GM19023 (cell line): ENCODE results near the gene CAMK4.
"Not testable (repeated sequence)": the region's sequence is repeated elsewhere in the genome, so short reads cannot be mapped to it uniquely, and the experiment has no call there.

Experiments used
- ATAC-seq: cut with Tn5 transposase; IDR thresholded peaks from one replicate; pipeline ENCODE4 v1.9.1; 2021; ENCODE audit warnings: mild to moderate bottlenecking, moderate library complexity; ENCODE audit not compliant: unreplicated experiment

Gene CAMK4

DNA sequence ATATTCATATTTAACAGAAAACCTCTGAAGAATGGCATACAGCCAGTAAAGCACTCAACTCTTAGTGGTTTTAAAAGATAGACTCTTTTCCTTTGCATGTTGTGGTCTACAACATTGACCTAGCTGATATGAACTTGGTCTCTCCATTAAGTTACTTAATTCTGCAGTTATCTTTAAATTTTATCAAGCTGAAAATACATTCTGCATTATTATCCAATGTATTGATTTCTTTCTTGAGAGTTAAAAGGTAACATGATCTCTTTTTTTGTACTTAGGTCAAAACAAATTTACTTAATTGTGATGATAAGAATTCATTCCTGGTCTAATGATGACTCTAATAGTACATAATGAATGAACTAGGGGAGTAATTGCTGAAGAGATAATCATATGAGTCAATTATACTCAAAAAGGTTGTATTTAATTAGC is 155.2 kb downstream of the CAMK4 start:
- no peak for ATAC-seq

DNA sequence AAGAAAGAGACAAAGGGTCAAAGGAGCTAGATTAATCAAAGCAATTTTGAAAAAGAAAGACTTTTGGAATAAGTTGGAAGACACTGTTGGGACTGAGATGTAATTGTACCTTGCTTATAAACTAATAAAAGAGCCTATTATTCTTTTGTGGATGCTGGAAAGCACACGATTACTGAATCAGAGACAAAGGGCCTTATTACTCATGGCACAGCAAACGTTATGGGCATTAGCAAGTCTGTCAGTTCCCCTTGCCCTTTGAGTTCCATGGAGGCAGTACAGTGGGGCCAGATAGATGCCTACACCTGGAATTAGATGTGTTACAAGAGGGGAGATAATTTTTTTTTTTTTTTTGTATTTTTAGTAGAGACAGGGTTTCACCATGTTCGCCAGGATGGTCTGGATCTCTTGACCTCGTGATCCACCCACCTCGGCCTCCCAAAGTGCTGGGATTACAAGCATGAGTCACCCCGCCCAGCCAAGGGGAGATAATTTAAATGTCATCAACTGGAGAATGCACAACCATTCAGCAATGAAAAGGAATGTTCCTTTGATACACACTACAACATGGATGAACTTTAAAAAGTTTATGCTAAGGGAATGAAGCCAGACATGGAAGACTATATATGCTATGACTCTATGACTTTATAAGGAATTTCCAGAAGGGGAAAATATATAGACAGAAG is 159.2 kb downstream of the CAMK4 start:
- ATAC-seq, result no peak

DNA sequence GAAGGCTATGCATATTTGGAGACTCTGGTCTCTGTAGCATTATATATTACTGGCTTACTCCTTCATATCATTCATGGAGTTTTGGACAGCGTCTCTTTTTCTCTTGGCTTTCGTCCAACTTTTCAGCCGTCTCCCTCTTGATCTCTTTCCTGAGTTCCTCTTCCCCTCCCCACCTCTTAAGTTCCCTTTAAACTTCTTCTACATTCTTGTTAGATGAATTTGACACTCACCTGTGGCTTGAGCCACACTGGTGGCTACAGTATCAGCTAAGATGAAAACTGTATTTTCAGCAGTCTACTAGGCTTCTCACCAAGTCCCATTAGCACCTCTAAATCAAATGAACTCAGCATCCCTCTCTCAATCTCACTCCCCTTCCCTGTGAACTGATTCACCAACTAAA is 160.0 kb downstream of the CAMK4 start:
- ATAC-seq, result no peak

DNA sequence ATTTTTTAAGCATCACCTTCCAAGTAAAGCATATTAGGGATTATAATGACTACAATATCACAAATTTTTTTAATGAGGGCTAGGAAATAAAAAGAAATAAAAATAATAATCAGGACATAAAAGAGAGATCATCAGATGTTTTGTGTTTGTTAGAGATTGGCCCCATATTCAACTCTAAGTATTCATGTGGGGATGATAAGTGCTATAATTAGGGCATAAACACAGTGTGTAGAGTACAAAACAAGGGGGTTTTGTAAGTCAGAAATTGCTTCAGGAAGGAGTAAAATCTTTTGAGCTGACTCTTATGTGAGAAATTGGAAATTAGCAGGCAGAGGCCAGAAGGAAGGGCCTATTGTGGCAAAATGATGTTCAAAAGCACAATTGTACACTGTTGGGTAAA is 160.9 kb downstream of the CAMK4 start:
- ATAC-seq, result no peak

DNA sequence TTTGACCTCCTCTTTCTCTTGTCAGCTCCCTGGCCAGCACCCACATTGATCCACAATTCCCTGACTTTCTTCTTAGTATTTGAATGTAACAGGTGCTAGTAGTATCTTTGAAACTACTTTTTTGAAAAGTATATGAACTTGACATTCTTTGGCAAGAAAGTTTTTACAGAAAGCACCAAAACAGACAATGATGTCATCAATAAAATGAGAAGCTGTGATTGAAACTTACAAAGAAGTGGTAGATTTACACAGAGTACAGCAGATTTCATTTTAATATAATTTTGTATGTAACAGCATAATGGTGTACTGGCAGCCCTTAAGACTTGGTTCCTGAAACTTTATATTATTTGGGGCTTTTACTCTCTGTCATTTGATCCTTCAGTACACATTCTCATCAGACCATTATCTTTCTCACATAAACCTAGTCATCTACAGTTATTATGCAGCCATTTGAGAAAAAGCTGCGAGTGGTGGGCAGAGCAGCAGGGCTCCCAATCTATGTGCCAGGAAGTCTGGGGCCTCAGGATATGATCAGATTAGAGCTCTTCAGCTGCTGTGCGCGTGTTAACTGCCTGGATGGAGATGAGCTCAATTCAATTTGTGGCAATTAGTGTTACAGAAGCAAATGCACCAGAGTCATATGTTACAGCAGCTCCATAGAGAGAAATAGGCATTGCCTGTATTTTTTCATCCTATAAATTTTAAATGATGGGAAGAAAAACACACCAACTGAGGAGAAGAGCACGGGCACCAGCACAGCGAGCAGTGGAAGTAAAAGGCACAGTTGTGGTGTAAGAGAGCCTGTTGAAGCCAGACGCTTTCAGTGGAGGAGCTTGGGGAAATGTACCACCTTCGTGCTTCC is 162.0 kb downstream of the CAMK4 start:
- no peak for ATAC-seq

DNA sequence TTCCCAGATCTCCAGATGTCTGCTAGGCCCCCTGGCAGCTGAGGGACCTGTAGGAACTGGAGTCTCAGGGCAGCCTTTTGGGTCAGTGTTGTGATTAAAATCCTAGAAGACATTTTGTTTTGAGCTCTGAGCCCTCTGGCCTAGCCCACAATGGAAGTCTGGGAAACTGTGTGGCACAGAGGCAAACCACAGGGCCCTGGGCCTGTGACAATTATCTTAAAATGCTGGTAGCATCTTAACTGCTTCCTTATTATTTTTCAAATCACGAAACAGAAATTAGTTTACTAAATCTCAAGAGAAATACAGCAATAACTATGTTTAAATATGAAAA is 162.6 kb downstream of the CAMK4 start:
- no peak for ATAC-seq

DNA sequence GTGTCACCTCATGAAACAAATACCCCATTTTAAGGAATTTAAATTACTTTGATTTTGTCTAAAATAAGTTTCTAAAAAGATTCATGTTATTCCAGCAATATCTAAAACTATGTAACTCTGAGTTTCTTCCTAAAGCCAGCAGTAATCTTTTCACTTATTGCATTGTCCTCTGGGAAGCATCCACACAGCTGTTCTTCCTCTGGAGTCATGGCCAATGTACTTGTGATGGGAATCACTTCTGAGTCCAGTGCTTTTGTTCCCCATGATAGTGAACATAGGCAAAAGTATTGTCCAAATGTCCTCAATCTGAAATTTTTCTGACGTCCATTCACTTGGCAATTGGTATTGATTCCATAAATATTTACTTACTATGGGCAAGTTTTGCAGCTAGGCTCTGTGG is 163.2 kb downstream of the CAMK4 start:
- no peak for ATAC-seq

DNA sequence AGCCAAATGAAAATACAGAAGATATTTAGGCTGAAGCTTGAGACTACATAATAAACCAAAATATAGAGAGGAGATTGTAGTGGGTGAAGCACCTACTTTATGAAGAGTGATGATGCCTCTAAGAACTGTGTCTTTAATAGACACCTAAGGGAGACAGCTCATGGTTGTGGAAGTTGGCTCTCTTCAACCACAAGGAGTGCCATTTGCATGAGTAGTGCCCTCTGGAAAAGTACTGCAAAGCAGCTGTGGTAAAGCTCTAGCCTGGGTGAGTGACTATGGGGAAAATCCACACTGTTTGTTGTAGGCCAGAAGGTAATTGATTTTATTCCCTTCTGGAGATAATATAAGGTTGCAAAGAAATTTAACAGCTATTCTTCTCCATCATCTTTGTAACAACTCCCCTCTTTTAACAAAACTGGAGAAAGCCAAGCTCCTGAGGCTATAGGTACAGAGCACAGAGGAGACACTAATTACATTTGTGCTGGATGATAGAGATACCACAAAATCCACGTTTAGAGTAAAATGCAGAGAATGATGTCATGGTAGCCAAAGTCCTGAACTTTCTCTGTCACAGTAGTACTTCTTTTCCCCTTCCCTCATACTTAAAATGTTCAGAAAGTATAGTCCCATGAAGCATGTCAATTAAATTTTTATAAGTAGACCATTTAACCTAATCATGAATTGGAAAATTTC is 165.4 kb downstream of the CAMK4 start:
- ATAC-seq, result no peak

DNA sequence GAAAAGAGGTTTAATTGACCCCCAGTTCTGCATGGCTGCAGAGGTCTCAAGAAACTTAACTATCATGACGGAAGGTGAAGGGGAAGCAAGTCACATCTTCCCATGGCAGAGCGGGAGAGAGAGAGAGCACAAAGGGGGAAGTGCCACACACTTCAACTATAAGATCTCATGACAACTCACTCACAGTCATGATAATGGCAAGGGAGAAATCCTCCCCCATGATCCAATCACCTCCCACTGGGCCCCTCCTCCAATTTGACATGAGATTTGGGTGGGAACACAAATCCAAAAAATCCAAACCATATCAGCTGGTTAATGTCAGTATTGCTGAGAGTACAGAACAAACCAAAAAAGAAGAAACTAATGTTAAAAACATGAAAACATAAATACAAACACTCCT is 168.0 kb downstream of the CAMK4 start:
- ATAC-seq, result no peak

DNA sequence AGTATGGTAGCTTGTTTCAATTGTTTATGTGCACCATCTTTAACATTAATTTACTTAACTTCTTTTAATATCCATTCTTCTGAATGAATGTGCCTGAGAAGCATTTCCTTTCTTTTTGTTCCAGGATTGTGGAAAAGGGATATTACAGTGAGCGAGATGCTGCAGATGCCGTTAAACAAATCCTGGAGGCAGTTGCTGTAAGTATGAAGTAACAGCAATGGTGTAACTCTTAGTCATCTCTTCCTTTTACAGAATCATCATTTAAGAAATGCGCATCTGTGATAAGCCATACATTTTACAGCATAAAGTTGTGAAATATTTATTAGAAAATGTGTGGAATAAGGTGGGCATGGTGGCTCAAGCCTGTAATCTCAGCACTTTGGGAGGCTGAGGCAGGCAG is 170.4 kb downstream of the CAMK4 start:
- no peak for ATAC-seq

DNA sequence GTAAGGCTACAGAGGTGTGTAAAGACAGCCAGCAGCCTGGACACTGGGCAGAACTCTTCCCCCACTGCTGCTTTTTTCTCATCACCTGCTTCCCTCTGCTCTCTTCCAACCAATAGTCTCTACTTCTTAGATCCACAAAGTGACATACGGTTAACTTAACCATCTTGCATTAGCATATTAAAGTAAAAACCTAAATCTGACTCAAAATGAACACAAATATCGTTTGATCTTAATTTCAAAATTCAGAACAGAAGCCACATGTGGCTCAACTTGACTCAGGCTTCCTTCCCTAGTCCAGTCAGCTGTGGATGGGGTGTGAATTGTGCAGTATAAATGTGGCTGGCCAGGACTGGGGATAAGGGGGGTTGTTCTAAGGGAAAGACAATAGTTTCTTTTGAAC is 173.8 kb downstream of the CAMK4 start:
- no peak for ATAC-seq

DNA sequence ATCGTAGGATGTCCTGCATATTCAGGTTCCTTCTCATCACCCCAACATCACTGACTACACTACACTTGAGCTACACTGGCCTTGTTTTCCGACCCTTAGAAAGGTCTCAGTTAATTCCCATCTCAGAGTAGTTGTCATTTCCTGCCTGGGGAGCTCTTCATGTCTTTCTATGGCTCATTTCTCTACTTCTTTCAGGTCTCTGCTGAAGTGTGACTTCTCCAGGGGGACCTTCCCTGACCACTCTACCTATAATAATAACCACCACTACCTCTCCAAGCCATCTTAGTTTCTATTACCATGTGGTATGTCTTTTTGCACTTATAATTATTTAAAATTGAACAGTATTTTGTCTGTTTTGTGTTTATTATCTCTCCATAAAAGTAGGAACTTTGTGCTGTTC is 174.9 kb downstream of the CAMK4 start:
- ATAC-seq, result no peak

DNA sequence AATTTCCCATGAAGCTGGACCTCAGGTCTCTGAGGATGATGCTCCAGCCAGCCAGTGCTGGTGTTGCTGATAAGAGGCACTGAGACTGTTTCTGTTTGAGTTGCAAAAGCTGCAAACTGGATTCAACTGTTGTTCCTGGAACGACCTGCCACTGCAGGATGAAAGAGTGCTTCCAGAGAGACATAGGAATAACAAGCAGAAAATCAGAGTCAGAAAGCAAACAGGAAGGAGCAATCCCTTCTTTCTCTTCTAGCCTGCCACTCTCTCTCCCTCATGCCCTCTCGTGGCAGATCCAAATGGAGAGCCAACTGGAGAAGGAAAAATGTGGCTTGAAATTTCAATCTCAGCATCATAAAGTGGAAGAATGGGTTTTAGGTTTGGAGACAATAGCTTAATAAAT is 177.7 kb downstream of the CAMK4 start:
- no peak for ATAC-seq

DNA sequence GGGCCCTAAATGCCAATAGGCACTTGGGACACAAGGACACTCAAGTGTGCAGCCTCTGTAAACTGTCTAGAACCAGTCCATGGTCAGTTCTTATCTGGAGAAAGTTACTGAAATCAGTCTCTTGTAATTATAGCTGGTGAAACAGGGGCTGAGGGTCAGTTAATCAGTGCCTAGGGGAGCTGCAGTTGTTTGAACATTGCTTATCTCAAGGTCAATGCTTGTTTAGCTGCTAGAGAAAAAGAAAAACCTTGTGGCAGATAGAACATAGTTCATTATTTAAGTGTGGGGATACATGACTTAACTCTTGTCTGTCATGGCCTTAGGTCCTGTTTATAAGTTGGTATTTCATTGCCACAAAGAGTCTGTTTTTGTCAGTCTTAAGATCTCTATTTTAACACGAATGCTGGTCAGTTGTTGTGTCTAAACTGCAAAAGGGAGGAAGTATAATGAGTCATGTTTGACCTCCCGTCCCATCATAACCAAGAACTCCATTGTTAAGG is 180.1 kb downstream of the CAMK4 start:
- ATAC-seq, result no peak

DNA sequence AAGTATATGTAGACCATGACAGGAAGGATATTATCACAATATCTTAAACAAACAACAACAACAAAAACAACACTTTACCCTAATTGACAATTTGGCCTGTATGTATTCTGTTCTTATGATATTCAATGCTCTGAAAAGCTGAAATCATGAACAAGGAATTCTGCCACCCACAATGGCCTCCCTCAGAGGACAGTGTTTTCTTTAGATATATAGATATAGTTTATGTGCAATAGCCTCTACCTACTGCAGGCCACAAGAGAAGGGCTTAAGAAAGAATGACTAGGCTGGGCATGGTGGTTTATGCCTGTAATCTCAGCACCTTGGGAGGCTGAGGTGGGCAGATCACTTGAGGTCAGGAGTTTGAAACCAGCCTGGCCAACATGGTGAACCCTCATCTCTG is 183.4 kb downstream of the CAMK4 start:
- no peak for ATAC-seq

DNA sequence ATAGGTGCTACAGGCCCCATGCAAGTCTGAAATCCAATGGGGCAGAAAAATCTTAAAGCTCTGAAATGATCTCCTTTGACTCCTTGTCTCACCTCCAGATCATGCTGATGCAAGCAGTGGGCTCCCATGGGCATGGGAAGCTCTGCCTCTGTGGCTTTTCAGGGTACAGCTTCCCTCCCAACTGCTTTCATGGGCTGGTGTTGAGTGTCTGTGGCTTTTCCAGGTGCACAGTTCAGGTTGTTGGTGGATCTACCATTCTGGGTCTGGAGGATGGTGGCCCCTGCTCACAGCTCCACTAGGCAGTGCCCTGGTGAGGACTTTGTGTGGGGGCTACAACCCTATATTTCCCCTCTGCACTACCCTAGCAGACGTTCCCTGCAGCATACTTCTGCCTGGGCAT is 184.6 kb downstream of the CAMK4 start:
- ATAC-seq, result no peak

DNA sequence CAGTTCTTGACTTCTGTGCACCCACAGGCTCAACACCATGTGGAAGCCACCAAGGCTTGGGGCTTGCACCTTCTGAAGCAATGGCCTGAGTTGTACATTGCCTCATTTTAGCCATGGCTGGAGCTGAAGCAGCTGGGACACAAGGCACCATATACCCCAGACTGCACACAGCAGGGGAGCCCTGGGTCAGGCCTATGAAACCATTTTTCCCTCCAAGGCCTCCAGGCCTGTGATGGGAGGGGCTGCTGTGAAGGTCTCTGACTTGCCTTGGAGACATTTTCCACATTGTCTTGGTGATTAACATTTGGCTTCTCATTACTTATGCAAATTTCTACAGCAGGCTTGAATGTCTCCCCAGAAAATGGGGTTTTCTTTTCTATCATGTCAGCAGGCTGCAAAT is 185.1 kb downstream of the CAMK4 start:
- ATAC-seq, result not testable (repeated sequence)

DNA sequence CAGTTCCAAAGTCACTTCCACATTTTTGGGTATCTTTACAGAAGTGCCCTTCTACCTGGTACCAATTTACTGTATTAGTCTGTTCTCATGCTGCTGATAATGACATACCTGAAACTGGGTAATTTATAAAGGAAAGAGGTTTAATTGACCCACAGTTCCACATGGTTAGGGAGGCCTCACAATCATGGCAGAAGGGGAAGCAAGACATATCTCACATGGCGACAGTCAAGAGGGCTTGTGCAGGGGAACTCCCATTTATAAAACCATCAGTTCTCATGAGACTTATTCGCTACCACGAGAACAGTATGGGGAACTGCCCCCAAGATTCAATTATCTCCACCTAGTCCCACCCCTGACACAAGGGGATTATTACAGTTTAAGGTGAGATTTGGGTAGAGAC is 185.9 kb downstream of the CAMK4 start:
- not testable (repeated sequence) for ATAC-seq

DNA sequence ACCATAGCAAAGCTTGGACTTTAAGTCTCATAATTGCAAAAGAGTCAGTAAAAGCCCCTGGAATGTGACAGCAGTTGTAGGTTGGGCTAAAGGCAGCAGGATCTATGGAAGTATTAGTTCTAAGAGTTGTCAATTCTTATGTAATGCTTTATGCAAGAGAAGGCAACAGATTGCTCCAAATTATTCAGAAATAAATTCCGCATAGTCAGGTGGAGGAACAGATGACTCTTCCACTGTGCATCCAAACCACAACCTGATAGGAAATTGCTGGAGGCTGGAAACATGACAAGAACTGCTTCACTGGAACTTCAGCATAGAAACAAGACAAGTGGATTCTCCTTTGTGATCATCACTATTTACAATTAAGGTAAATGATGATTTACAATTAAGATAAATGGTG is 187.1 kb downstream of the CAMK4 start:
- ATAC-seq, result no peak

DNA sequence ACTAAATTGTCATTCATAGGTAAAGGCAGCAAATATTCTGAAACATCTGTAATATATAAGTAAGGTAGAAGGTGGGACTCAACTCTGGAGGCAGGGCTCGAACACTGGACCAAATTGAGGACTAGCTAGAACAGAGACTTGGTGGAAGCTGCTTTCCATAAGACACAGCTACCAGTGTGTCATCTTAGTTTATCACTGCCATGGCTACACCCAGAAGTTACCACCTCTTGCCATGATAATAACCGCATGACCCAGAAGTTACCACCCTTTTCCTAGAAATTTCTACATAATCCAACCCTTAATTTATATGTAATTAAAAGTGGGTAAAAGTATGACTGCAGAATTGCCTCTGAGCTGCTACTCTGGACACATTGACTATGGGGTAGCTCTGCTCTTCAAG is 188.4 kb downstream of the CAMK4 start:
- ATAC-seq, result no peak

DNA sequence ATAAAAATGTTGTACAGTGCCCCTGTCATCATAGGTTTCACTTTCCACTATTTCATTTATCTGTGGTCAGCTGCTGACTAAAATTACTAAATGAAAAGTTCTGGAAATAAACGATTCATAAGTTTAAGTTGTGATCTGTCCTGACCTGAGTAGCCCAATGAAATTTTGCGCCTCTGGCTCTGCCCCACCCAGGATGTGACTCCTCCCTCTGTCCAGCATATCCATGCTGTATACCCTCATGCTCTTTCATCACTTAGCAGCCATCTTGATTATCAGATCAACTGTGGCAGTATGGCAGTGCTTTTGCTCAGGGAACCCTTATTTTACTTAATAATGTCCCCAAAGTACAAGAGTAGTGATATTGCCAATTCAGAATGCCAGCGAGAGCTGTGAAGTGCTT is 190.9 kb downstream of the CAMK4 start:
- no peak for ATAC-seq

DNA sequence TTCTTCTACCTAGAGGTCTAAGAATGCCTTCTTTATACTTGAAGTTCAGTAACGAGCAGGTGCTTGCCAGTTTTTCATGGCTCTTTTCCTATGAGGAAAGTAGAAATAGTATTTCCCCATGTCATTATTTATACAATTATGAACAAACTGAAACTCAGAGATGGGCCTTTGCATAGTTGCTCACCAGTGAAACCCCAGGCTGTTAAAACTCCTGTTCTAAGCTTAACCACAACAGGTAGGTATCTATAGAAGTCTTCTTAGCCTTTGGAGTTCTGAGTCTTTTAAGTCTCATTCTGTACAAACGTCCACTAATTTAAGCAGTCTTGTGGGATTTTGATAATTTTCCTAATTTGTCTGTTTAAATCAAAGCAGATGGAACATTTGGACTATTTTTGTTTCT is 198.1 kb downstream of the CAMK4 start:
- peak; percentile 90 for ATAC-seq
